IPS DF 6.9 (cell line): ENCODE measurements around the gene DCLK3.

Experiments
- DNase-seq: peaks from one replicate; pipeline ENCODE4 v3.0.0-alpha.2; 2013; ENCODE audit warnings: low read depth, low spot score
- H3K27ac ChIP-seq: one replicate; pipeline ENCODE4 v1.5.1; 2013; ENCODE audit warnings: low read length, control low read depth
- H3K27me3 ChIP-seq: 2 replicates; pipeline ENCODE4 v1.6.1; 2013; ENCODE audit warnings: mild to moderate bottlenecking, low read length; ENCODE audit not compliant: control insufficient read depth, insufficient read depth
- H3K36me3 ChIP-seq: 2 replicates; pipeline ENCODE4 v1.6.1; 2013; ENCODE audit warnings: low read length; ENCODE audit not compliant: control insufficient read depth, insufficient read depth
- H3K4me1 ChIP-seq: 2 replicates; pipeline ENCODE4 v1.6.1; 2013; ENCODE audit warnings: low read length; ENCODE audit not compliant: control insufficient read depth, insufficient read depth
- H3K4me3 ChIP-seq: 2 replicates; pipeline ENCODE4 v1.5.1; 2013; ENCODE audit warnings: mild to moderate bottlenecking, low read length
- H3K9me3 ChIP-seq: 2 replicates; pipeline ENCODE4 v1.6.1; 2013; ENCODE audit warnings: low read length, inconsistent platforms; ENCODE audit not compliant: control insufficient read depth, insufficient read depth
- WGBS: extraction: QIAGEN DNeasy Blood & Tissue Kit; methylation state at CpG from one replicate; pipeline ENCODE4 v1.1.7; 2013; ENCODE audit warnings: mixed read lengths, missing lambda C conversion rate; ENCODE audit not compliant: insufficient read length, insufficient coverage; 5-methylcytosine and 5-hydroxymethylcytosine counted together

DCLK3 gene

DNA sequence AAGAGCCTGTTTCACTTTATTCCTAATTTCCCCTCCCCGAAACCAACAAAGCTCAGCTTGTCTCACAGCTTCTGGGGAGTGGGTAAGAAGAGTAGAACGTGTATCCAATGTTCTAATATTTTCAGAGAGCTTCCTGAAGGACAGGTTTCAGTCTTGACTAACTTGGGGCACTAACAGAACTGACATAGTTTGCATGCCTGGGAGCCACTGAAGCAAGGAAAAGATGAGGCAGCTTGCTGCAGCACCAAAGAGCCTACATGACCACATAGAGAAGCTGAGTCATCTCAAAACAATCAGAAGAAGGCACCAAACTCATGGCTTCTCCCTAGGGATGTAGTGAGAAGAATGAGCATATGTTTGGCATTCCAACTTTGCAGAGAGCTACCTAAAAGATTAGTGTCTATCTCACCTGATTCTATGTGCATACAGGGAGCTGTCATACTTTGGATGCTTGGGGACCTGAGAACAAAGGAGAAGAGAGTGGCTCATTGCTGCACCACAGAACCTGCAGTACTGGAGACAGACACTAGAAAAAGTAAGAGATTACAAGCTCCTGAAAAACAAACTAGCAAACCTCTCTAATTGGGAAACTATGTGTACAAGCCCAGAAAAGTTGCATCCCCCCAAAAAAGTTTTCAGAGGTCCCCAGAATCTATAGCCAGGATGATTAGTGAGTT is 86.9 kb downstream of the DCLK3 start:
- DNase-seq: no peak
- no CpG with 5 or more reads among the region's 2 CpGs for WGBS
- no peaks in the 10 kb centered on the region for H3K4me1 ChIP-seq
- H3K4me3 ChIP-seq: no peak overlapping the region
- no peaks in the 10 kb centered on the region; the same call in 1 of the 2 replicates for H3K27me3 ChIP-seq
- H3K36me3 ChIP-seq: no peaks in the 10 kb centered on the region
- H3K27ac ChIP-seq: no peak overlapping the region
- H3K9me3 ChIP-seq: 0 out of 2 replicates have a peak, but pooled peaks cover 4% of the 10 kb centered on the region

DNA sequence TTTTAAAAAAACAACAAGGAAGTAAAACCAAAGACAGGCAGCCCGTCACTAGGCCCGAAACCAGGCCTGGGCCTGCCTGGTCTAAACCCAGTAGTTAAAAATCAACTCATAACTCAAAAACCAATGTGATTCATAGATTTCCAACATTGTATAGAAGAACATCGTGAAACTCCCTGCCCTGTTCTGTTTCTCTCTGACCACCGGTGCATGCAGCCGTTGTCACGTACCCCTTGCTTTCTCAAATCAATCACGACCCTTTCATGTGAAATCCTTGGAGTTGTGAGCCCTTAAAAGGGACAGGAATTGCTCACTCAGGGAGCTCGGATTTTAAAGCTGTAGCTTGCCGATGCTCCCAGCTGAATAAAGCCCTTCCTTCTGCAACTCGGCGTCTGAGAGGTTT is 89.5 kb downstream of the DCLK3 start:
- no peaks in the 10 kb centered on the region for H3K9me3 ChIP-seq
- no peaks in the 10 kb centered on the region for H3K36me3 ChIP-seq
- H3K27ac ChIP-seq: no peak overlapping the region
- DNase-seq: no peak
- WGBS: no CpG with 5 or more reads among the region's 11 CpGs
- no peaks in the 10 kb centered on the region; the same call in 1 of the 2 replicates for H3K27me3 ChIP-seq
- no peaks in the 10 kb centered on the region for H3K4me1 ChIP-seq
- no peak overlapping the region for H3K4me3 ChIP-seq

GRCh38 chr3:36669764-36670163 is 94.6 kb downstream of the DCLK3 start:
- Histone ChIP-seq H3K9me3 (no peaks in the 10 kb centered on the region), H3K36me3 (no peaks in the 10 kb centered on the region), H3K4me1 (no peaks in the 10 kb centered on the region), H3K4me3 (no peak overlapping the region), H3K27me3 (no peaks in the 10 kb centered on the region), H3K27ac (no peak overlapping the region)
- no CpG with 5 or more reads among the region's 3 CpGs for WGBS
- no peak for DNase-seq

GRCh38 chr3:36666166-36666565 is 98.2 kb downstream of the DCLK3 start:
- no peak for DNase-seq
- H3K4me1 ChIP-seq: no peaks in the 10 kb centered on the region
- H3K27ac ChIP-seq: no peak overlapping the region
- no peaks in the 10 kb centered on the region for H3K36me3 ChIP-seq
- WGBS: no CpG with 5 or more reads among the region's 2 CpGs
- H3K27me3 ChIP-seq: no peaks in the 10 kb centered on the region
- no peak overlapping the region for H3K4me3 ChIP-seq
- no peaks in the 10 kb centered on the region for H3K9me3 ChIP-seq

DNA sequence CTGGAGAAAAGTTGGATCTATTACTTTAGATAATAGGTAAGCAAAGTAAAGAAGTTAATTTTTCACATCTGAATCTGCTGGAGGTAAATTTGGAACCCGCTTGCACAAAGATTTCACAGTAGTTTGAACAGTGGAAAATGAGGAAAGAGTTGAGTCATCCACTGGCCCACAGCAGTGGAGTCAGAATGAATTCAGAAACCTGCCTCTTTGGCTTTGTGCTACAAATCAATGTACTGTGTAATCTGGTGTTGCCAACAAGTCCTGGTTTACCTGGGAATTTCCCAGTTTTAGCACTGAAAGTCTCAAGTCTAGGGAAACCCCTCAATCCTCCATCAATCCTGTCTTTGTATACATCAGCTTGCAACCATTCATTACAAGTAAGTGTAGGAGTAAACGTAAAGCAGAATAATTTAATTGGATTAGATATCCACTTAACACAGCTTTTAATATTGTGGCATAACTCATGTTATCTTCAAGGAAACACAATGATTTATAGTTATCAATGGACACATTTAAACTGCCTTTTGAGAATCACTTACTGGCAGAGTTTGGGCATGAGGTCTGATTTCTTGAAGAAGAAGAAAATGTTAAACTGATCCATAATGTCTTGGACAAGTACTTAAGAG is 100.6 kb downstream of the DCLK3 start:
- no peaks in the 10 kb centered on the region for H3K4me1 ChIP-seq
- no peak overlapping the region for H3K4me3 ChIP-seq
- H3K27me3 ChIP-seq: no peaks in the 10 kb centered on the region
- no peaks in the 10 kb centered on the region for H3K9me3 ChIP-seq
- no peak overlapping the region for H3K27ac ChIP-seq
- WGBS: no CpG with 5 or more reads among the region's 2 CpGs
- DNase-seq: no peak
- no peaks in the 10 kb centered on the region for H3K36me3 ChIP-seq

DNA sequence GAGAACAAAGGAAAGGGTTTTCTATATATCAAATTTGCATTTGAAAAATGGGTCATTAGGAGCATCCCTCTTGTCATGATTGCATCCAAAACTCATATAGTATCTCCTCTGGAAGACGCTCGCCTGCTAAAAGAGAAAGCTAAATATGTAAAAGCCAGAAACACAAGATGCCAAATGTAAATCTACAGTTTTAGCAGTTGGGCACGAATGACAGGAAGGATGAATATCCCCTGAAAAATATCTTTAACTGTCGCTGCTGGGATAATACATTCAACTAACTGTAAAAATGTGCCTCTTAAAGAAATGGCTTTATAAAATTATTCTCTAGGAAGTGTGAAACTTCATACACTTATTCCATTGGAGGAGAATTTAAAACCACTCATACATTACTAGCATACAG is 101.7 kb downstream of the DCLK3 start:
- no CpG with 5 or more reads among the region's 4 CpGs for WGBS

More for the DNA sequence above, 101.7 kb downstream of the DCLK3 start:
- no peaks in the 10 kb centered on the region for H3K4me1 ChIP-seq
- H3K27me3 ChIP-seq: no peaks in the 10 kb centered on the region
- H3K27ac ChIP-seq: no peak overlapping the region
- H3K4me3 ChIP-seq: no peak overlapping the region
- no peak for DNase-seq
- H3K36me3 ChIP-seq: no peaks in the 10 kb centered on the region
- H3K9me3 ChIP-seq: no peaks in the 10 kb centered on the region
